ENCODE data around the gene ZNF414.

- TF ChIP-seq CTCF (IDR thresholded peaks at IDR 0.05; ENCODE audit: poor library complexity) (no peak), EZH2 (IDR thresholded peaks at IDR 0.05; ENCODE audit: borderline replicate concordance) (no peak), EZH2phosphoT487 (IDR thresholded peaks at IDR 0.05; ENCODE audit: low read depth, severe bottlenecking, unreplicated experiment) (no peak)
Observed at GRCh38 chr19:8517551-8518442, 3.8 kb upstream of the ZNF414 start.

All from hepatocyte (in vitro differentiated cells).